HepG2 (cell line): Measurements from ENCODE around the gene ZMIZ1.

Source experiments
- DNMT3B ChIP-seq: conservative IDR thresholded peaks from 2 replicates; pipeline ENCODE4 v1.6.1; 2016; ENCODE audit warnings: missing biosample characterization, control low read depth
- E2F5 ChIP-seq: sonication (generic); formaldehyde crosslinking; conservative IDR thresholded peaks from 2 replicates; pipeline ENCODE4 v1.4.0; 2020; ENCODE audit warnings: missing genetic modification reagents
- ESRRA ChIP-seq: sonication (generic); formaldehyde crosslinking; IDR thresholded peaks from 2 replicates; pipeline ENCODE4 v1.5.1; 2020; ENCODE audit warnings: mild to moderate bottlenecking, low read depth, missing genetic modification reagents
- HDAC6 ChIP-seq: fragments of 200-600 bp; sonication (generic); IDR thresholded peaks from 2 replicates; pipeline ENCODE4 v1.7.0; 2017; ENCODE audit warnings: mild to moderate bottlenecking, antibody characterized with exemption, low read length, low read depth
- KAT2B ChIP-seq: fragments of 150-350 bp; IDR thresholded peaks from 2 replicates; pipeline ENCODE4 v1.6.1; 2014; ENCODE audit warnings: low read depth, low read length, borderline replicate concordance
- MIER3 ChIP-seq: IDR thresholded peaks from 2 replicates; pipeline ENCODE4 v1.6.1; 2016; ENCODE audit warnings: missing compliant biosample characterization, borderline replicate concordance
- MTA3 ChIP-seq: sonication (generic); formaldehyde crosslinking; IDR thresholded peaks from 2 replicates; pipeline ENCODE4 v1.4.0; 2020; ENCODE audit warnings: missing genetic modification reagents
- RAD21 ChIP-seq: fragments of 450-650 bp; formaldehyde crosslinking; IDR thresholded peaks from 2 replicates; pipeline ENCODE4 v1.5.0; 2020; ENCODE audit warnings: mild to moderate bottlenecking
- ZNF747 ChIP-seq: sonication (generic); formaldehyde crosslinking; IDR thresholded peaks from 2 replicates; pipeline ENCODE4 v1.8.1; 2023; ENCODE audit warnings: missing genetic modification reagents, mild to moderate bottlenecking, borderline replicate concordance
- TF ChIP-seq, protein P1 (sequence below): sonication (generic); formaldehyde crosslinking; IDR thresholded peaks from 2 replicates; pipeline ENCODE4 v1.5.0; 2020; ENCODE audit warnings: mild to moderate bottlenecking, missing genetic modification reagents, moderate library complexity

DNA sequence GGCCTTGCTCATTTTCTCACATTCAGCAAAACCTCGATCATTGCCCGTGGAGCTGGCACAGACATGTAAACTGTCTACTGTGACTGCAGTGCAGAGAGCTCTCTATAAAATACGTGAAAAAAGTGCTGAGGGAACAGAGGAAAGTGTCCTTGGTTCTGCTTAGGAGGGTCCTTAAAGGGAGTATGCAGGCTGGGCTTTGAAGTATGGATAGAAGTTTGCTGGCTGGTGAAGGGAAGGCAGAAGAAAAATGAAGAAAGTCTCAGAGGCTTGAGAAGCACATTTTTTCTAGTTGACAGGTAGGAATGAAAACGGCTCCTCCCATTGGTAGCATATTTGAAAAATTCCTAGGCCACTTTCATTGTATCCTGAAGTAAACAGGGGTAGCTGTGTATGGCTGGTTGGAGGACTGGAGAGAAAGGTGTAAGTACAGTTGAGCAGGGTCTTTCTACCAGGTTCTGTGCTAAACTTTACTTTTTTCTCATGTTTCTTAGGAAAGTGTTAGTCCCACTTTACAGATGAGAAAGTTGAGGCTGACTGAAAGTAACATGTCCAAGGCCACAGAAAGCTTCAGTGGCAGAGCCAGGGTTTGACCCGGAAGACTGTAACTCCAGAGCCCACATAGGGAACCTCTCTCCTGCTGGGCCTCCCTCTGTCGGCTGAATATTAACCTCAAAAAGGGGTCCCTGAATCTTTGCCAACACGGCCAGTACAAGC lies 215.5 kb downstream of the ZMIZ1 start:
- TF ChIP-seq DNMT3B (CRISPR knock-in tag) (no peak), MIER3 (CRISPR knock-in tag) (no peak), RAD21 (CRISPR knock-in tag) (no peak), MTA3 (CRISPR knock-in tag) (no peak), ESRRA (CRISPR knock-in tag) (no peak), ZNF747 (CRISPR knock-in tag) (no peak), HDAC6 (no peak), KAT2B (no peak), E2F5 (CRISPR knock-in tag) (no peak)
- TF ChIP-seq, protein P1, sequence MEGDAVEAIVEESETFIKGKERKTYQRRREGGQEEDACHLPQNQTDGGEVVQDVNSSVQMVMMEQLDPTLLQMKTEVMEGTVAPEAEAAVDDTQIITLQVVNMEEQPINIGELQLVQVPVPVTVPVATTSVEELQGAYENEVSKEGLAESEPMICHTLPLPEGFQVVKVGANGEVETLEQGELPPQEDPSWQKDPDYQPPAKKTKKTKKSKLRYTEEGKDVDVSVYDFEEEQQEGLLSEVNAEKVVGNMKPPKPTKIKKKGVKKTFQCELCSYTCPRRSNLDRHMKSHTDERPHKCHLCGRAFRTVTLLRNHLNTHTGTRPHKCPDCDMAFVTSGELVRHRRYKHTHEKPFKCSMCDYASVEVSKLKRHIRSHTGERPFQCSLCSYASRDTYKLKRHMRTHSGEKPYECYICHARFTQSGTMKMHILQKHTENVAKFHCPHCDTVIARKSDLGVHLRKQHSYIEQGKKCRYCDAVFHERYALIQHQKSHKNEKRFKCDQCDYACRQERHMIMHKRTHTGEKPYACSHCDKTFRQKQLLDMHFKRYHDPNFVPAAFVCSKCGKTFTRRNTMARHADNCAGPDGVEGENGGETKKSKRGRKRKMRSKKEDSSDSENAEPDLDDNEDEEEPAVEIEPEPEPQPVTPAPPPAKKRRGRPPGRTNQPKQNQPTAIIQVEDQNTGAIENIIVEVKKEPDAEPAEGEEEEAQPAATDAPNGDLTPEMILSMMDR (CRISPR knock-in tag), result no peak
